HG03175 (cell line): ENCODE measurements around the gene ZNF423.

Source experiments
- ATAC-seq: cut with Tn5 transposase; IDR thresholded peaks from one replicate; pipeline ENCODE4 v1.9.1; 2021; ENCODE audit warnings: mild to moderate bottlenecking, moderate library complexity; ENCODE audit not compliant: unreplicated experiment

ZNF423 gene

DNA sequence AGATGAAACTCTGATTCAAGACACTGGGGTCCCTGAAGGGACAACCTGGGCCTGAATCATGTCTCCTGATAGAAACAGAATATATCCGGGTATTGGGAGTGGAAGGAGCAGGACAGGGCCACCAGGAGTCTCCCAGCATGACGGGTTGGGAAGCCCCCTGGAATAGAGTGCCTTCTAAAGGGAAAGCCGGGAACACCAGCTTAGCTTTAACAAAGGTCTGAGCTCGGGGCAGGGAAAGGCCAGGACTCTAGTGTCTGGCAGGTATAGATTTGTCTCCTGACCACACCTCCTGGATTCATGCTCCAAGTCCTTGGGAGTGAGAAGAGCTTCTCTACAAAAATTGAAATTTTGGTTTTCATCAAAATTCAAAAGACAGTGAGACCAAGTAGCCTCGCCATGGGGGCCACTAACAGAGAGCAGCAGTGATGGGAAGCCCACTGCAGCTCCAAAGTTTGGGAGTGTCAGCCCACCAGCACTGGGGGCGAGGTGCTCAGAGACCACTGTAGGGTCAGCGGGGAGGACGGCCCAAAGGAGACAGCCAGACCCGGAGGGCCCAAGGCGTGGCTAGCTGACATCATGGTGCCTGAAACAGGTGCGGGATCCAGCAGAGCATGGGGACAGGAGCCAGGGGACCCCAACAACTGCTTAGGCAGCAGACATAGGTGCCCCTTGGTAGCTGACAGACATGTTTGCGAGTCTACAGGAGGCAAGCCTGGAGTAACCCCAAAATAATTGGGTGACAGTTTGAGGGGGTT lies 401.3 kb downstream of the ZNF423 start:
- ATAC-seq: no peak

DNA sequence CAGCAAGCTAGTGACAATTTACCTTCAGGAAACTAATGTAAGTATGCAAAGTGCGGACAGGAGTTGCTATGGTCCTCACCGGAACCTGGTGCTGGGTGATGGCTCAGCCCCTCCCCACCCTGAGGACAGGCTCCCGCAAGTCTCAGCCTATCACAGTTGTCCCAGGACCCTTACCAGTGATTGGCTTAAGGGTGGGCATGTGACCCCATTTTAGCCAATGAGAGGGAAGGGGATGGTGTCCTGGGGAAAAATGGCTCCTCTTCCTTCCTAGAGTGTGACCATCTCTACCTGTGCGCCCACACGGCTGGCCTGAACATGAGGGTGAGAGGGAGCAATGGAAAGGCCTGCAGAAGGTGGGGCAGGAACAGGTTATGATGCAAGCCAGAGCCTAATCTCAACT lies 401.9 kb downstream of the ZNF423 start:
- no peak for ATAC-seq

DNA sequence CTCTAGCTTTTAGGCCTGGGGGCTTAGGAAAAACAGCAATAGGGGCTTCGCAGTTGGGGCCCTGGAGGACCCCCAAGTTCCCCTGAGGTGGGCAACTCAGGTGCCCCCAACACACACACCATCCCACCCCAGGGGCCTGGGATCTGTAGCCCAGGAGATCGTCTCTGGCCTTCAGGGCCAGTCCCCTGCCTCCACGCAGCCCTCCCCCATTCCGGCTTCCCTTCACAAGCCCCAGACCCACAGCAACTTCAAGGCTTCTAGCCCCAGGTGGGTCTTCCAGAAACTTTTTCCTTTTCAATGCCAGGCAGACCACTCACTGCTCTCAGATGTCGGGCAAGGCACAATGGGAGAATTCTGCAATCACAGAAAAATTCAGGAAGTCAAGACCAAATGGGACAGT lies 402.9 kb downstream of the ZNF423 start:
- ATAC-seq: no peak

GRCh38 chr16:49452578-49452977 lies 403.3 kb downstream of the ZNF423 start:
- ATAC-seq: no peak

GRCh38 chr16:49452108-49452507 lies 403.8 kb downstream of the ZNF423 start:
- no peak for ATAC-seq

- no peak for ATAC-seq
Measured at GRCh38 chr16:49446805-49447204, 409.1 kb downstream of the ZNF423 start.

- no peak for ATAC-seq
Measured at GRCh38 chr16:49443576-49443975, 412.3 kb downstream of the ZNF423 start.

DNA sequence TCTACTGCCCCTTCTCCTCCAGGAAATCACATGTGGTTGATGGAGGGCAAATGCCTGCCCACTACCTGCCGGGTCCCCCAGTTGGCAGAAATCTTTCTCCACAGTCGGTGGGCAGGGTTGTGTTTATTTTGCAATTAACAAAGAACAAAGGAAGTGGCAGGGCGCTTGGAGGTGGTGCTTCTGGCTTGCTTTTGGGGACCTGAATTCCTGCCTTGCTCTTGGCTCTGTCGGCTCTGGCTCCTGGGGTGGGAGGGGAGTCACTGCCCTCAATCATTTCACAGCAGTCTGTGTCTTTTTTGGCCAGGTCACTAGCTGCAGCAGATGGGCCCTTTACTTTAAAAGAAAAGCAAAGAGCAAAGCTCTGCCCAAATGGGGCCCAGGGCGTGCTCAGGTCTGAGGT lies 413.1 kb downstream of the ZNF423 start:
- ATAC-seq: no peak

DNA sequence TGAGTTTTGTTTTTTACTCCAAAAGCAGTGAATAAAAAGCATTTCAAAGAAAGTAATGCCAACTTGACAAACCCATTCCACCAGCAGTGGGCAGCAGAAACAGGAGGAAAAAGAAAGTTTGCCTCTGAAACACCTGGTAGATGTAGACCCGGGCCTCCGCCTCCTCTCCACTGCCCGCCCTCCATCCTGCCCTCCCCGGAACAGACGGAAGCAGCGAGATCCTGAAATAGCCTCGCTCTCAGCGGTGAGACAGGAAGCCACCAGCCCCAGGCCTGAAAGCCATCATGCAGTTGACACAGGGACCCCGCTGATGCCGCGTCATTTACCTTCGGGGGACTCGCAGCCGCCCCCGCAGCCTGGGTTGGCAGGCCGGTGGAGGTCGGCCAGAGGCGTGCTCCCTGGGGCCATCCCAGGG lies 414.5 kb downstream of the ZNF423 start:
- ATAC-seq: peak; percentile 98

DNA sequence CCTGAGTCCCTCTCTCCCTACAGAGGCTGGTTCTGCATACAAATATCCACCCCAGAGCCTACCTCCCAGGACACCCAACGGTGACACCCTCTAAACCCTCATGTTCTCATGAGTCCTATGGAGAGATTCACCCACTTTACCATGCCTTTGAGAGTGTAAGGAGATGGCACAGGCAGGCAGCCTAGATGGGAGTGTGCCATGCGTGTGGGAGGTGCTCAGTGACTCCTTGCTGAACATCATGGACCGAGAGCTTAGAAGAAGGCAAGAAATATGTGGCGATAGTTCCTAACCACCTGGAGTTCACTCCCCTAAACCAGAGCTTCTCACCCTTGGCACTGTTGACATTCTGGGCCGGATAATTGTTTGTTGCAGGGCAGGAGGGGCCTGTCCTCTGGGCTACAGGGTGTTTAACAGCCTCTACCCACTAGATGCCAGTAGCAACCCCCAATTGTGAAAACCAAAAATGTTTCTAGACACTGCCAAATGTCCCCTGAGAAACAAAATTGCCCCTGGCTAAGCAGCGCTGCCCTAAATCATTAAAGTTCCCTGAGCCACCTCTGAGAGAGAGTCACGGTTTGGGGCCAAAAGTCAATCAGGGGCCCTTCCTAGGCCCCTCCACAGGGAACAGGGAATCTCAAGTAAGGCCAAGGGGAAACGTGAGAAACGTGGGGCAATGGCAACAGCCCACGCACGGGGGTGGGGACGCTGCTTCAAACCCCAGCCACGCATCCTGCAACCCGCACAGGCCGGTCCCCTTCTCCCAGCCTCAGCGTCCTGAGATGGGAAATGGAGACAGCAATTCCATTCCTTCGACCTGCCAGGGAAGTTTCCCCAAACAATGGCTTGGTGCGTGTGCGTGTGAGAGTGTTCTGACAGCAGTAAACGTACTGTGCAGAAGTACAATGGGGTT lies 415.5 kb downstream of the ZNF423 start:
- no peak for ATAC-seq

GRCh38 chr16:49439676-49440075 lies 416.2 kb downstream of the ZNF423 start:
- ATAC-seq: no peak

- ATAC-seq: no peak
Measured at GRCh38 chr16:49439050-49439449, 416.9 kb downstream of the ZNF423 start.
